Natural killer cell treated with Interleukin-12 subunit alpha and Interleukin-12 subunit beta and Interleukin-15 and Interleukin-18, amount 100 ng/mL, for 72 hours (primary cell): Measurements from ENCODE around the gene NRP2. TPM values are rescaled to one million over a fixed set of nuclear protein-coding genes. Genes with fewer than 3 reads are reported as not detected.

Experiments
- ATAC-seq, 2 donors: fragments of 150-1000 bp; cut with Tn5 transposase in 1 of 2; sonication (Bioruptor Pico), chemical (Tn5 transposase) in 1 of 2; 2 replicates each; pipeline ENCODE4 v1.10.0; 2021
- DNase-seq: peaks from one replicate; pipeline ENCODE4 v3.0.0; 2022; ENCODE audit warnings: low spot score
- H3K27ac Mint-ChIP-seq, 2 donors: 1 replicate in 1 of 2; 2 replicates in 1 of 2; pipeline ENCODE4 v1.8.0; 2022; ENCODE audit warnings: mixed read lengths in 2 of 2, mild to moderate bottlenecking in 1 of 2, moderate library complexity in 1 of 2
- H3K27me3 Mint-ChIP-seq, 2 donors: 1 replicate in 1 of 2; 2 replicates in 1 of 2; pipeline ENCODE4 v1.8.0; 2022; ENCODE audit warnings: mixed read lengths in 2 of 2
- H3K36me3 Mint-ChIP-seq: one replicate; pipeline ENCODE4 v1.8.0; 2022; ENCODE audit warnings: mixed read lengths
- H3K4me1 Mint-ChIP-seq, 2 donors: 1 replicate in 1 of 2; 2 replicates in 1 of 2; pipeline ENCODE4 v1.8.0; 2022; ENCODE audit warnings: low read depth in 2 of 2, mixed read lengths in 2 of 2, mild to moderate bottlenecking in 1 of 2
- H3K4me3 Mint-ChIP-seq: one replicate; pipeline ENCODE4 v1.8.0; 2022; ENCODE audit warnings: mixed read lengths
- H3K9me3 Mint-ChIP-seq: 2 replicates; pipeline ENCODE4 v1.8.0; 2022; ENCODE audit warnings: mixed read lengths
- total RNA-seq, 2 donors: library from RNA; stranded (reverse); gene quantifications; one replicate each; pipeline ENCODE4 v1.2.3, GENCODE V29; 2022

NRP2 gene
- total RNA-seq, 2 donors from 2014 or later = 1.5 to 2.6 TPM

DNA sequence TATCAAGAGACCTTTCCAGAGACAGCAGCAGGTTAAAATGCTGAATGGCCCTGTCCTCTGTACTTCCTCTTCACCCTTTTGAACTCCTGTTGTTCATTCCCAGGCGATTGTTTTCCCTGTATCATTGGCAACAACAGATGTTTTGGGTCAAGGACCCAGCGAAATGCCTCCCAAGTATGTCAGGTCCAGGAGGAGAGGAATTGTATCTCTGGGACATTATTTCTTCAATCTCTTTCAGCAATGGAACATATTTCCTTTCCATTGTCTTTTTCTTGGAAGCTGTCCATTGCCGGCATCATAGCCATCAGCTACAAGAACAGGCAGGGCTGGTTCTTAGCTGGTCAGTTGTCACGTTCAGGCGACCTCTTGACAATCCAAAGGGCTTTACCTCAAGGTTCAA is 76.2 kb downstream of the NRP2 start:
- H3K27ac Mint-ChIP-seq = no peak overlapping the region
- no peaks in the 10 kb centered on the region for H3K36me3 Mint-ChIP-seq
- no peak for ATAC-seq

DNA sequence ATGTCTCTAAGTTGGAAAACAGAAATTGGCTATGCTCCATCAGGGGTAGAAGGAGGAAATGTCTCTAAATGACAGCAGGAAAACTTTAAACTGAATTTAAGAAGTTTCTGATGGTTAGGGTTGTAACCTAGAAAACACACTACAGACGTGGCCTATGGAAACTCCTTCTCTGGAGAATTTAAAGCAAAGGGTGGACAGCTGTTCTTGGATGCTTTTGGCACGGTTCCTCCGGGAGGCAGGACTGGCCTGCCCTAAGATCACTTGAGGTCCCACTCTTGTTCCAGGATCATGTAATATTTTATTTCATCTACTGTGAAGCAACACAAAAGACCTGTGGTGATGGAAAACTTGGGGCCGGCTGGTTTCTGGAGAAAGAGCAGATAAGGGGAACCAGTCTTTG is 77.0 kb downstream of the NRP2 start:
- DNase-seq = no peak
- no peak overlapping the region for H3K4me3 Mint-ChIP-seq

More for the DNA sequence above, 76.2 kb downstream of the NRP2 start:
- Mint-ChIP-seq H3K4me1 (peaks cover 0 to 3% of the 10 kb centered on the region in 2 donors), H3K27me3 (peaks cover 25 to 28% of the 10 kb centered on the region in 2 donors), H3K4me3 (no peak overlapping the region), H3K9me3 (no peaks in the 10 kb centered on the region)
- DNase-seq = no peak

DNA sequence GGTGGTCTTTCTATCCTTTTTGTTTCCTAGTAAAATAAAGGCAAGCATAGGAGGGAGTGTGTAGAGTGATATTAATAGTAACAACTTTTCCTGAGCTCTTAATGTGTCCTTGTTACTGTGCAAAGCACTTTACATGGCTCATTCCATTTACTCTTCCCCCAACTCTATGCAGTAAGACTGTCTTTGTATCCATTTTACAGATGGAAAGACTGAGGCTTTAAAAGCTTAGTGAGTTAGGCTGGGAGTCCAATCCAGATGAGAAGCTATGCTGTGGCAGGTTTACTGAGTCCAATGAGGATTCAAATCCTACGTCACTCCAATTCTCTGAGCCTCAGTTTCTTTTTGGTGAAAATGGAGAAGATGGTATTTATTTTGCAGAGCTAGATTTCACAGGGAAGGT is 77.4 kb downstream of the NRP2 start:
- Mint-ChIP-seq H3K4me1 (peaks cover 0 to 3% of the 10 kb centered on the region in 2 donors), H3K27me3 (peaks cover 25 to 31% of the 10 kb centered on the region in 2 donors), H3K36me3 (no peaks in the 10 kb centered on the region), H3K27ac (no peak overlapping the region), H3K9me3 (no peaks in the 10 kb centered on the region), H3K4me3 (no peak overlapping the region)
- DNase-seq (no peak), ATAC-seq (no peak)

More for the DNA sequence above, 77.0 kb downstream of the NRP2 start:
- H3K9me3 Mint-ChIP-seq = no peaks in the 10 kb centered on the region
- no peak overlapping the region for H3K27ac Mint-ChIP-seq
- peaks cover 0 to 3% of the 10 kb centered on the region in 2 donors for H3K4me1 Mint-ChIP-seq
- H3K36me3 Mint-ChIP-seq = no peaks in the 10 kb centered on the region
- no peak for ATAC-seq
- peaks cover 28 to 31% of the 10 kb centered on the region in 2 donors for H3K27me3 Mint-ChIP-seq

GRCh38 chr2:205760157-205760556 is 77.9 kb downstream of the NRP2 start:
- no peak overlapping the region for H3K27ac Mint-ChIP-seq
- DNase-seq = no peak
- ATAC-seq = no peak
- H3K27me3 Mint-ChIP-seq = peaks cover 24 to 32% of the 10 kb centered on the region in 2 donors
- peaks cover 0 to 3% of the 10 kb centered on the region in 2 donors for H3K4me1 Mint-ChIP-seq
- no peaks in the 10 kb centered on the region for H3K9me3 Mint-ChIP-seq
- no peak overlapping the region for H3K4me3 Mint-ChIP-seq
- no peaks in the 10 kb centered on the region for H3K36me3 Mint-ChIP-seq

GRCh38 chr2:205761421-205761820 is 79.1 kb downstream of the NRP2 start:
- DNase-seq = no peak

GRCh38 chr2:205762881-205763280 is 80.6 kb downstream of the NRP2 start:
- Mint-ChIP-seq H3K27me3 (peaks cover 28 to 38% of the 10 kb centered on the region in 2 donors), H3K9me3 (no peaks in the 10 kb centered on the region), H3K4me3 (no peak overlapping the region), H3K36me3 (no peaks in the 10 kb centered on the region), H3K4me1 (peaks cover 0 to 5% of the 10 kb centered on the region in 2 donors), H3K27ac (no peak overlapping the region)
- ATAC-seq (no peak), DNase-seq (no peak)

More at GRCh38 chr2:205761421-205761820, 79.1 kb downstream of the NRP2 start:
- H3K4me3 Mint-ChIP-seq = no peak overlapping the region
- no peak overlapping the region for H3K27ac Mint-ChIP-seq
- no peaks in the 10 kb centered on the region for H3K9me3 Mint-ChIP-seq
- peaks cover 0 to 3% of the 10 kb centered on the region in 2 donors for H3K4me1 Mint-ChIP-seq
- no peak for ATAC-seq
- no peaks in the 10 kb centered on the region for H3K36me3 Mint-ChIP-seq
- H3K27me3 Mint-ChIP-seq = peaks cover 28 to 35% of the 10 kb centered on the region in 2 donors

GRCh38 chr2:205763708-205764211 is 81.5 kb downstream of the NRP2 start:
- H3K9me3 Mint-ChIP-seq = no peaks in the 10 kb centered on the region
- H3K27ac Mint-ChIP-seq = no peak overlapping the region
- DNase-seq (no peak), ATAC-seq (no peak)
- no peak overlapping the region for H3K4me3 Mint-ChIP-seq
- H3K4me1 Mint-ChIP-seq = peaks cover 0 to 5% of the 10 kb centered on the region in 2 donors
- peaks cover 32 to 38% of the 10 kb centered on the region in 2 donors for H3K27me3 Mint-ChIP-seq
- no peaks in the 10 kb centered on the region for H3K36me3 Mint-ChIP-seq

- DNase-seq (no peak), ATAC-seq (peak; percentile 11 to 25)
- Mint-ChIP-seq H3K27ac (no peak overlapping the region), H3K4me3 (no peak overlapping the region), H3K27me3 (peaks cover 37 to 39% of the 10 kb centered on the region in 2 donors), H3K36me3 (no peaks in the 10 kb centered on the region), H3K9me3 (no peaks in the 10 kb centered on the region), H3K4me1 (peaks cover 0 to 5% of the 10 kb centered on the region in 2 donors)
Observed at GRCh38 chr2:205764270-205764746, 82.0 kb downstream of the NRP2 start.

- ATAC-seq (no peak), DNase-seq (no peak)
- Mint-ChIP-seq H3K4me1 (peaks cover 0 to 5% of the 10 kb centered on the region in 2 donors), H3K27ac (no peak overlapping the region), H3K36me3 (no peaks in the 10 kb centered on the region), H3K27me3 (peaks cover 41 to 42% of the 10 kb centered on the region in 2 donors), H3K4me3 (no peak overlapping the region), H3K9me3 (no peaks in the 10 kb centered on the region)
Observed at GRCh38 chr2:205765151-205765550, 82.8 kb downstream of the NRP2 start.

- Mint-ChIP-seq H3K36me3 (no peaks in the 10 kb centered on the region), H3K27me3 (peaks cover 30 to 34% of the 10 kb centered on the region in 2 donors), H3K4me3 (no peak overlapping the region), H3K9me3 (no peaks in the 10 kb centered on the region), H3K4me1 (peaks cover 0 to 5% of the 10 kb centered on the region in 2 donors), H3K27ac (no peak overlapping the region)
- DNase-seq = no peak
- no peak for ATAC-seq
Observed at GRCh38 chr2:205766779-205767359, 84.6 kb downstream of the NRP2 start.

GRCh38 chr2:205767617-205768016 is 85.3 kb downstream of the NRP2 start:
- no peaks in the 10 kb centered on the region for H3K36me3 Mint-ChIP-seq
- DNase-seq = no peak
- ATAC-seq = no peak
- no peaks in the 10 kb centered on the region for H3K9me3 Mint-ChIP-seq
- peaks cover 0 to 5% of the 10 kb centered on the region in 2 donors for H3K4me1 Mint-ChIP-seq
- H3K4me3 Mint-ChIP-seq = no peak overlapping the region
- H3K27me3 Mint-ChIP-seq = peaks cover 28 to 40% of the 10 kb centered on the region in 2 donors
- H3K27ac Mint-ChIP-seq = no peak overlapping the region

DNA sequence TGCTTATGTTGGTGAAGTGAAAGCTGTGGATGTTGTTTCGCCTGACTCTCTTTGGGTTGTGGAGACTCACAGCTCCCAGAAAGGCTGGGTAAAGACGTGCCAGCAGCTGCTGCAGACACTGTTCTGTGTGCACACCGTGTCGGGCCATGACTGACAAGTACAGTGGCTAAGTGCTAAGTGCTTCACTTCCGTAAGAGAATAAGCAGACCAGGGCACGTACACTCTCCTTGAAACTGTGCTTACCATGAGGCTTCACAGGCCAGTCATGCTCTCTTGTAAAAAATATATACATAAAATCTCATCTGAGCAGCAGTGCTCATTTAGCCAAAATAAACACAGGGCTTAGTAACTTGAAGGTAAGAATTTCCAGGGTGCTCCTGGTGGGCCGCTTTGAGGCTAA is 86.0 kb downstream of the NRP2 start:
- H3K36me3 Mint-ChIP-seq = no peaks in the 10 kb centered on the region
- no peak overlapping the region for H3K4me3 Mint-ChIP-seq
- no peak overlapping the region for H3K27ac Mint-ChIP-seq
- DNase-seq = no peak
- peaks cover 29 to 48% of the 10 kb centered on the region in 2 donors for H3K27me3 Mint-ChIP-seq
- H3K9me3 Mint-ChIP-seq = no peaks in the 10 kb centered on the region
- peaks cover 0 to 2% of the 10 kb centered on the region in 2 donors for H3K4me1 Mint-ChIP-seq
- no peak for ATAC-seq

DNA sequence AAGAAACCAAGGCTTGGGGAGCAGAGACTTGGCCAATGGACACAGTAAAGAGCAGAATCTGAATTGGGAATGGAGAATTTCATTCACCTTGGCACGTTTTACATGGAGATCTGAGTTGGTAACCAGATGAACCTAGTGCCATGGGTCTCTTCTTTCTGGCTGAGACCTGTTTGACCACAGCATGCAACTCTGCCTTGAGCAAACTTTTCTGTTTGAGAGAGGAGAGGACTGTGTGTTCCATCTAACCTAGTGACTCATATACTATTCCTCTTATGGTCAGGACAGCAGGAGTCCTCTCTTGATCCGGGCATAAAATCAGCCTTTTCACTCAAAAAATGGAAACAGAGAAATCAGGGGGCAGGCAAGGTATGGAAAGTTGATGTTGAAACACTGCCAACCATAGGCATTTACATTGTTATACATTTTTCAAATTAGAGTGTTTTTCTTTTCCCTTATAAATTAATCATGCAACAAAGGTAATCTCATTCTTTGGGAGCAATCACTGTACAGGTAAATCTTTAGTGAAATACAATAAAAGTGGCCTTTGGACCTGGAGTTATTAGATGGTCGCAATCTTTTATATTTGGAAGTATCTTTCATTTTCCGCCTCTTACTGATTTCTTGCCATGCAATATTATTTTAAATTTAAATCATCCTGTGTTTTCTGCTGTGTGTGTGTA is 86.7 kb downstream of the NRP2 start:
- Mint-ChIP-seq H3K27ac (no peak overlapping the region), H3K27me3 (peaks cover 26 to 54% of the 10 kb centered on the region in 2 donors), H3K36me3 (no peaks in the 10 kb centered on the region), H3K9me3 (no peaks in the 10 kb centered on the region), H3K4me3 (no peak overlapping the region), H3K4me1 (peaks cover 0 to 2% of the 10 kb centered on the region in 2 donors)
- no peak for DNase-seq
- no peak for ATAC-seq

DNA sequence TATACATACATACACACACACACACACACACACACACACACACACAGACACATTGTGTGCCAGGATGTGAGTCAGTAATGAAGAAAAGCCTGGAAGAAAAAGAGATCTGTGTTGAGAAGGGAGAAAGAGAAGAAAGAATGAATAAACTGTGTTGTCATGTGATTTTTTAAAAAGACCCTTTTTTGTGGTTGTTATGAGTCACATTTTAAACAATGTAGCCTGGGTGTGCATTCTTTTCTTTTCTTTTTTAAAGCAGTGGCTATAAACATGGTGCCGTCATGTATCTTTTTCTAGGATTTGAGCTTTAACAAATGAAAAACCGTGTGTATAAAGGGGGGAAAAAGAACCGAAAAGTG is 87.2 kb downstream of the NRP2 start:
- Mint-ChIP-seq H3K27me3 (peaks cover 28 to 59% of the 10 kb centered on the region in 2 donors), H3K4me3 (no peak overlapping the region), H3K4me1 (peaks cover 0 to 2% of the 10 kb centered on the region in 2 donors), H3K36me3 (no peaks in the 10 kb centered on the region), H3K27ac (no peak overlapping the region), H3K9me3 (no peaks in the 10 kb centered on the region)
- DNase-seq (no peak), ATAC-seq (no peak)
